ENCODE measurements around the gene TTLL8.

TTLL8 gene

DNA sequence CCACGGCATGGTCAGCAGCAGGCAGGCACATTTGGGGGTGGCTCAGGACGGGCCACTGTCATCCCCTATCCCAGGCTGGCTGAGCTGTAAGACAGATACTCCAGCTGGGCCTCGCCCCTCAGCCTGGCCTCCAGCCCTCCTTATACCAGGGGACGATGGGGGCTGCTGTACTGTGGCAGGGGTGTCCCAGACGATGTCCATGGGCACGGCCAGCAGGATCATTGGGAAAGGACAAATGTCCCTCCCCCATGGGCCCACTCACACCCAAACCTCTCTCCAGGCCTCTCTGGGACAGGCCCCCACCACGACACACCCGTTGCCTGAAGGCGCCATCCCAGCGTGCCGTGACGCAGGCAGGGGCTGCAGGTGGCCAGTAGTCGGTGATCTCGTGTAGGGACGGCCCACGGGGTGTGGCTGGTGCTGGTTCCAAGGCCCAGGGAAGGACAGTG, 44.0 kb downstream of the TTLL8 start:
- ChIA-PET CTCF (interaction anchor here (1.0 to 1.4 kb wide), 2 partner anchors 16 to 81 kb away, joined by 4 to 7 read pairs; no protein-coding TSS in a partner anchor), POLR2A (no interaction called here)
- no peak for TF ChIP-seq FOXK2 (IDR thresholded peaks at IDR 0.05)
- no peak for TF ChIP-seq BHLHE40 (IDR thresholded peaks at IDR 0.05; ENCODE audit: borderline replicate concordance)
- no peak for TF ChIP-seq CTBP1 (IDR thresholded peaks at IDR 0.05; ENCODE audit: borderline replicate concordance)
- no peak for TF ChIP-seq SP1 (IDR thresholded peaks at IDR 0.05)
- no peak for TF ChIP-seq FOXA1 (IDR thresholded peaks at IDR 0.05)
- no peak for TF ChIP-seq ARNT (IDR thresholded peaks at IDR 0.05)
- TF ChIP-seq HDGF (IDR thresholded peaks at IDR 0.05; ENCODE audit: borderline replicate concordance) = no peak
- TF ChIP-seq, protein P1, sequence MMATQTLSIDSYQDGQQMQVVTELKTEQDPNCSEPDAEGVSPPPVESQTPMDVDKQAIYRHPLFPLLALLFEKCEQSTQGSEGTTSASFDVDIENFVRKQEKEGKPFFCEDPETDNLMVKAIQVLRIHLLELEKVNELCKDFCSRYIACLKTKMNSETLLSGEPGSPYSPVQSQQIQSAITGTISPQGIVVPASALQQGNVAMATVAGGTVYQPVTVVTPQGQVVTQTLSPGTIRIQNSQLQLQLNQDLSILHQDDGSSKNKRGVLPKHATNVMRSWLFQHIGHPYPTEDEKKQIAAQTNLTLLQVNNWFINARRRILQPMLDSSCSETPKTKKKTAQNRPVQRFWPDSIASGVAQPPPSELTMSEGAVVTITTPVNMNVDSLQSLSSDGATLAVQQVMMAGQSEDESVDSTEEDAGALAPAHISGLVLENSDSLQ (IDR thresholded peaks at IDR 0.05) = no peak
- no peak for TF ChIP-seq ELF4 (IDR thresholded peaks at IDR 0.05)
- DNase-seq (ENCODE audit: extremely low spot score) = no peak

DNA sequence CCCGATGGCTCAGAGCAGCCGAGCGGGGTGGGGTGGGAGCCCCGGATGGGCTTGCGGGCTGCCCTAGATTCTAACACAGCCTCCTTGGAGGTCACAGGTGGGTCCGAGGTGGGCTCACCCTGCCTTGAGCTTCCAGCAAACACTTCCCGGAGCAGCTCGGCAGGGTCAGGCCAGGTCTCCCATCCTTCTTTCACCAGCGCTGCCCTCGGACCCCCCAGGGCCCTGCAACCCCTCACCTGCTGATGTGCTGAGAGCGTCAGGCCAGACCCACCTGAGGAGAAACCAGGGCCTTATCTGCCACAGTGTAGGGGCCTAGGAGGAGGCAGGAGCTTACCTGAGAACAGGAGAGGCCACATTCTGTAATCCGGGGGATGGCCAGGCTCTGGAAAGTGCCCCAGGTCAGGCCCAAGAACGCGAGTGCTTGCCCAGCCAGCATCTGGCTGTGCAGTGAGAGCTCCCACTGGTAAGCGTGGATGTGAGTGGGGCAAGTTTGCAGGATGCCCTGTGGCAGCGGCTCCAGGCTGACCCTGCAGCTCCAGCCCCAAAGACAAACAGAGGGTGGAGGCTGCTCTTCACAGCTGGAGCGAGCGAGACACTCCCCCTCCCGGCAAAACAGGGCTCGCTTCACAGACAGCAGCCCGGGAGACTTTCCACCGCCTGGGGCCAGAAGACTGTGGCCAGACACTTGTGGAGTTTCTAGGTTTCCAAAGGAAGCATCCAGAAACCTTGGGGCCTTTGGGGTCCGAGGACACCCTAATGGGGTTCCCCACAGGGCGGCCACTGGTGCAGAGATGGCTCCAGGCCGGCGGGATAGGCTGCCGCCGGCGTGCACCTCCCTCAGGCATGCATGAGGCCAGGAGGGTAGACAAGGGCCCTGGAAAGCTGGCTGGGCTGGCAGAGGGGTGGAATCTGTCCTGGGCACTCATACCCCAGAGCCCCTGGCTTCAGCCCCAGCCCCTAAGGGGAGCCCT, 45.6 kb downstream of the TTLL8 start, which contains the start of gene IL17REL:
Gene IL17REL, minus strand, starts transcription at position 555 of the 971 bp plus-strand sequence. Its CDS starts 119 bp downstream, at position 436.
- TF ChIP-seq, protein P1 (IDR thresholded peaks at IDR 0.05) = no peak
- TF ChIP-seq LEF1 (IDR thresholded peaks at IDR 0.05; ENCODE audit: borderline replicate concordance) (no peak), SUZ12 (IDR thresholded peaks at IDR 0.05) (no peak), HDGF (IDR thresholded peaks at IDR 0.05; ENCODE audit: borderline replicate concordance) (no peak), SP1 (IDR thresholded peaks at IDR 0.05) (no peak), FOXA1 (IDR thresholded peaks at IDR 0.05) (no peak)
- CTCF ChIA-PET = interaction anchor here (1.0 to 1.4 kb wide), 2 partner anchors 18 to 80 kb away, joined by 4 to 7 read pairs; no protein-coding TSS in a partner anchor
- no peak for DNase-seq (ENCODE audit: extremely low spot score)
- POLR2A ChIA-PET = no interaction called here

DNA sequence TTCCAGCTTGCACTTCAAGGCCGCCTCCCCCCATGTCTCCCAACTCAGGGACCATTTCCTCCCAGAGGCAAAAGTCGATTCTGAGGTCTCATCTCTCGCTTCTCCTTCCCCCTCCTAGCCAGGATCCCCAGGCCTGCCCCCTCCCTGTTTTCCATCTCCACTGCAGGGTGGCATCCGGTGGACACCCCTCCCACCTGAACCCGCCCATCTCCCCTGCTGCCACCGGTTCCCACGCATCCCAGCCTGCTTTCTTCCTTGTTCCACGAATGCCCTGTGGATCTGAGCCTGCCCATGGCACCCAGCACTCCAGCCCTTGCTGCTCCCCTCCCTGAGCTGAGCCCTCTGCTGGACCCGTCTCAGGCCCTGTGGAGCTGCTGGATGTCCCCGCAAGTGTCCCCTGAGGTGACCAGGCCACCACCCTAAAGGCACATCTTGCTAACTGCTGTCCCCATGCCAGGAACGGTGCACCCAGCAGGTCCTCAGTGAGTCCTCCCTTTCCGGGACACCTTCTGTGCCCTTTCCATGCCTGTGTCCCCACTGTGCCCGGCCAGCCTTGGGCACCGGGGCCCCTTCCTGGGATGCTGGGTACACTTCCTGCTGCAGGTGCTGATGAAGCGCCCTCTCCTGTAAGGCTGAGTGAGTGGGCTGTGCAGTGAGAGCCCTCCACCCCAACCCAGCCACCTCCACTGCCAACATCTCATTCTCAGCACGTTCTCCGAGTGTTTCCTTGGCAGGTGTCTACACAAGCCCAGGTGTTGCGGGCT, 46.5 kb downstream of the TTLL8 start:
- TF ChIP-seq NFRKB (IDR thresholded peaks at IDR 0.05) (no peak), LEF1 (IDR thresholded peaks at IDR 0.05; ENCODE audit: borderline replicate concordance) (no peak), TARDBP (IDR thresholded peaks at IDR 0.05) (no peak), CTBP1 (IDR thresholded peaks at IDR 0.05; ENCODE audit: borderline replicate concordance) (no peak), ARNT (IDR thresholded peaks at IDR 0.05) (no peak), SUZ12 (IDR thresholded peaks at IDR 0.05) (no peak), L3MBTL2 (conservative IDR thresholded peaks at IDR 0.05) (no peak), FOXM1 (IDR thresholded peaks at IDR 0.05; ENCODE audit: borderline replicate concordance) (no peak), ZNF384 (IDR thresholded peaks at IDR 0.05) (no peak), FOXK2 (IDR thresholded peaks at IDR 0.05) (no peak), ELF4 (IDR thresholded peaks at IDR 0.05) (no peak), BHLHE40 (IDR thresholded peaks at IDR 0.05; ENCODE audit: borderline replicate concordance) (no peak), HDGF (IDR thresholded peaks at IDR 0.05; ENCODE audit: borderline replicate concordance) (no peak), FOXA1 (IDR thresholded peaks at IDR 0.05) (no peak), SP1 (IDR thresholded peaks at IDR 0.05) (no peak)
- TF ChIP-seq, protein P1 (IDR thresholded peaks at IDR 0.05) = no peak
- ChIA-PET POLR2A (no interaction called here), CTCF (no interaction called here)
- DNase-seq (ENCODE audit: extremely low spot score) = no peak

DNA sequence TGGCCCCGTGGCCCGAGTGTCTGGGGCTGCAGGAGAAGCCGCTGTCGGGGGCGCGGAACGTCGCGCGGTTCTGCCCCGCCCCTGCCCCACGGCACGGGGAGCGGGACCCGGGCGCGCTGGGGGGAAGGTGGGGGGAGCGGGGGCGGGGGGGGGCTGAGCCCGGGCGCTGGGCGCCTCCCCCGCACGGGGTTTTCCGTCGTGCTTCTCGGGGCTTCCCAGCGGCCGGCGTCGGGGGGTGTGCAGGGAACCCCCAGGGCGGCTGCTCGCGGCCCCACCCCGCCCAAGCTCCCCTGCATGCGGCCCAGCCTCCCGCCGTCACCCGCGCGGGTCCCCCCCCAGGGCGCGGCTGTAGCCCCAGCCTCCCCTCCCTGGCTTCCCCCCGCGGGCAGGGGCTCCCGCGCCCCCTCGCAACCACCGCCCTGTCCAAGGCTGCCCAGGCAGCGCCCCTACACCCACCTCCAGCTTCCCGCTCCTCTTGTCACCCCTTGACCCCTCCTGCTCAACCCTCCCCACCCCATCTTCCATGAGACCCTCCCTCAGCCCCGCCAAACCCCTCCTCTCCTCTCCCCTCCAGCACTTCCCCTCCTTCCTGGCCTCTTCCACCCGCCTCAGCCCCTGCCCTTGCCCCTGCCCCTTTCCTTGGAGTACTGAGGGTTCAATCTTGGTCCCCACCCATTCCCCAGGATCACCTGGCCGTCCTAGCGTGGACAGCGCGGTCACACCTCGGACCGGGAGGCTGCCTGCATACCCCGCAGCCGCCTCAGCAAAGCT, 47.2 kb downstream of the TTLL8 start:
- ChIA-PET CTCF (no interaction called here), POLR2A (no interaction called here)
- TF ChIP-seq BHLHE40 (IDR thresholded peaks at IDR 0.05; ENCODE audit: borderline replicate concordance) = no peak
- TF ChIP-seq L3MBTL2 (conservative IDR thresholded peaks at IDR 0.05) = no peak
- no peak for TF ChIP-seq ZNF384 (IDR thresholded peaks at IDR 0.05)
- TF ChIP-seq, protein P1 (IDR thresholded peaks at IDR 0.05) = no peak
- no peak for TF ChIP-seq FOXK2 (IDR thresholded peaks at IDR 0.05)
- no peak for TF ChIP-seq LEF1 (IDR thresholded peaks at IDR 0.05; ENCODE audit: borderline replicate concordance)
- no peak for TF ChIP-seq TARDBP (IDR thresholded peaks at IDR 0.05)
- no peak for TF ChIP-seq NFRKB (IDR thresholded peaks at IDR 0.05)
- TF ChIP-seq FOXM1 (IDR thresholded peaks at IDR 0.05; ENCODE audit: borderline replicate concordance) = no peak
- TF ChIP-seq ARNT (IDR thresholded peaks at IDR 0.05) = no peak
- no peak for TF ChIP-seq ELF4 (IDR thresholded peaks at IDR 0.05)
- TF ChIP-seq SUZ12 (IDR thresholded peaks at IDR 0.05) = no peak
- no peak for TF ChIP-seq FOXA1 (IDR thresholded peaks at IDR 0.05)
- TF ChIP-seq CTBP1 (IDR thresholded peaks at IDR 0.05; ENCODE audit: borderline replicate concordance) = no peak
- no peak for TF ChIP-seq HDGF (IDR thresholded peaks at IDR 0.05; ENCODE audit: borderline replicate concordance)
- TF ChIP-seq SP1 (IDR thresholded peaks at IDR 0.05) = no peak
- DNase-seq (ENCODE audit: extremely low spot score) = no peak
